NAMALWA (cell line): ENCODE data around the gene RBMS2.
"Not testable (repeated sequence)": the region's sequence is repeated elsewhere in the genome, so short reads cannot be mapped to it uniquely, and the experiment has no call there.

Experiments
- DNase-seq: peaks from one replicate; pipeline ENCODE4 v3.0.0-alpha.2; 2015; ENCODE audit warnings: low spot score

The RBMS2 gene

DNA sequence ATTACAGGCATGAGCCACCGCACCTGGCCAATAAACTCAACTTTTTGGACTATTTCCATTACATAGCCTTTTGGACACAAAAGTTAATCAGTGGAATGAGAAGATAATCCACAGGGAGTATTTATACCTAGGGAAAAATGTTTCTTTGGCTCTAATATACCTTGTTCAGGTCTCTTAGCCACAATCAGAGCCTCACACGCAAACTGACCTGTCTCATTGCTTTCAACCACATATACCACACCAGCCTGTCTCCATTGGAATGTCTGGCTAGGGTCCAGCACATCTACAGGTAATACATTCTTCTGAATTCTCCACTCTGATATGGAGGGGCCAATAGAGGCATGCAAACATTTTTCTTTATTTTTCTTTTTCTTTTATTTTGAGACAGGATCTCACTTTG is 3.8 kb upstream of the RBMS2 start:
- no peak for DNase-seq

DNA sequence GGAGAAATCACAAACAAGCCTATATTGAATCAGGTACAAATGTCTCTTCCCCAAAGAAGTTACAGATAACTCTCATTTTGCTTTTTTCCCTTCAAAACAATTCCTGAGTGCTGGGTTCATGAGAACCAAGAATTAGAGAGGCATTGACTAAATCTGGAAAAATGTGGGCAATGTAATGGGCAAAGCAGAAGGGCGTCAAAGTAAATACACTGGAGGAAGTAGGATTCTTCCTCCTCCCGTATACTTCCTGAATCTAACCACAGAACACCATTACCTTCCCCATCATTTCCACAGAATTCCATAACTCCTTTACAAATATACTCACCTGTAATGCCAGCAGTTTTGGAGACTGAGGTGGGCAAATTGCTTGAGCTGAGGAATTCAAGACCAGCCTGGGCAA is 3.0 kb upstream of the RBMS2 start:
- no peak for DNase-seq

DNA sequence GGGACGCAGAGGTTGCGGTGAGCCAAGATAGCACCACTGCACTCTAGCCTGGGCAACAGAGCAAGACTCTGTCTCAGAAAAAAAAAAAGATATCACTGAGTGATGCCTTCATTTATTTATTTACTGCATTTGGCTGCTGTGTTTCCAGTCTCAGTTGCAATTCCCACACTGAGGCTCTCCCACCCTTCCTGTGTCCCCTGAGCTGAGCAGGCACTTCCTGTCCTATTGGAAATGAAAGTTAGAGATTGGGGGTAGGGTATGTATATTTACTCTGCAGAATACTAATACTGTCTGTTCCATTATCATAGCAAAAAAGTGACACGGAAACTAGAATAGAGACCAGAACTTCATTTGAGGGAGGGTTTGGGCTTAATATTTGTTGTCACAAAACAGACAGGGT is 1.6 kb upstream of the RBMS2 start:
- DNase-seq = no peak

DNA sequence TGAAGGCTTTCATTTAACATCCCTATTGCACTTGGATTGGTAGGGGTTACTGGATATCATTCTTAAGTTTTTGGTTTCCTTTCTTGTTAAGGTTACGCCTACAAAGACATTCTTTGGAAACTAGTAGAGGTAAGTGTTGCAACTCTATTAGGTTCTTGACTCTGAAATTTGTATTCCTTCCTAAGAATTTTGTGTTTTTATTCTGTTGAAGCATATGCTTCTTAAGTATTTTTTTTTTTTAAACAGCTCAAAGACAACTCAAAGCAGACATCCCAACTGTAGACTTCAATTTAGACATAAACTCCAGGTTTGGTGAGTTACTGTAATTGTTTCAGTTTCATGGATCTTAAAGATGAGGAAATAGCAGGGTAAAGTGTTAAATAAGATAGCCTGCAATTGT is 1.1 kb upstream of the RBMS2 start:
- no peak for DNase-seq

DNA sequence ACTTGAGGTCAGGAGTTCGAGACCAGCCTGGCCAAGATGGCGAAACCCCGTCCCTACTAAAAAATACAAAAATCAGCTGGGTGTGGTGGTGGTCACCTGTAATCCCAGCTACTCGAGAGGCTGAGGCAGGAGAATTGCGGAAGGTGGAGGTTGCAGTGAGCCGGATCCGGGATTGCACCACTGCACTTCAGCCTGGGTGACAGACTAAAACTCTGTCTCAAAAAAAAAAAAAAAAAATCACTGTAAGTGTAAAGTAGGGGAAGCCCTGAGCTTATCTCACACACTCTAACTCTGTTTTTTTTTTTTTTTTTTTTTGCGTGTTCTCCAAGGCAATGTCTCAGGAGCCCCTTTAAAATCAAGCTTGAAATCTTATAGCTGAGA is 421 bp upstream of the RBMS2 start:
- DNase-seq = no peak

DNA sequence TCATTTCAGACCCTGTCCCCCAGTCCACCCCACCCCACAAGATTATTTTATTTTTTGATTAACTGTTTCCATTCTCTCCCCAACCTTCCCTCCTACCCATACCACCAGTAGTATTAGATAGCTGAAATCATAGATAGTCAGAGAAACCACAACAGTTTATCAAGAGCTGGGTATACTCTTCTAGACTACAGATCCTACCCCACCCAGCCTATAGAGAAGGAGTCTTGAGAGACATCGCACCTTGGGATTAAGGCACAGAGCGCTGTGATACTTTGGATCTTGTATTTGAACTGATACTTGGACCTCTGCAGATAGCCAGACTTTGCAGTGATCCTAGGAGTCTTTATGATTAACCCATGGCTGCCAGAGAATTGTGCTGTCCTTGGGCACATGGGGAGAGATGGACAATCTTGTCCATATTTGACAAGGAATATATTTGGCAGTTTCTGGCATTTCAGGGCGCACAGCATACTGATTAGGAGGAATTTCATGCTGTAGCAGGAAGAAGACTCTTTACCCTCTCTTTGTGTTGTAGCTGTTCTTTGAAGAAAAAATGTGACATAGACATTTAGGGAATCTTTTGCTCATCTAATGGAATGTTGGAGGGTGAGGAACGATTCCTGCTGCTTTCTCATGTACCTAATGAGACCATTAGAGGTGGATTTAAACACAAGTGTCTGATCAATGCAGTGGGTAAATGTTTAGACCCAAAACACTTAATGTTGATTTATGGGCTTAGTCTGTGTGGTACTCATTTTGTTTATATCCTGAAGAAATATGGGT is 982 bp downstream of the RBMS2 start:
- no peak for DNase-seq

DNA sequence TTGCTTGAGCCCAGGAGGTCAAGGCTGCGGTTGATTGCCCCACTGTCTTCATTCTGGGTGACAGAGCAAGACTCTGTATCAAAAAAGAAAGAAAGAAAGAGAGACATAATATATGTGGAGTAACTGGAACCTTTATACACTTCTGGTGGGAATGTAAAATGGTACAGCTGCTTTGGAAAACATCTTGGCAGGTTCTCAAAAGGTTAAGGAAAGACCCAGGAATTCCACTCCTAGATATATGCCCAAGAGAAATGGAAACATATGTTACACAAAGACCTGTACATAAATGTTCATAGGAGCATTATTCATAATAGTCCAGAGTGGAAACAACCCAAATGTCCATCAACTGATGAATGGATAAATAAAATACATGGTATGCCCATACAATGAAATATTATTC is 7.2 kb downstream of the RBMS2 start:
- DNase-seq = no peak

DNA sequence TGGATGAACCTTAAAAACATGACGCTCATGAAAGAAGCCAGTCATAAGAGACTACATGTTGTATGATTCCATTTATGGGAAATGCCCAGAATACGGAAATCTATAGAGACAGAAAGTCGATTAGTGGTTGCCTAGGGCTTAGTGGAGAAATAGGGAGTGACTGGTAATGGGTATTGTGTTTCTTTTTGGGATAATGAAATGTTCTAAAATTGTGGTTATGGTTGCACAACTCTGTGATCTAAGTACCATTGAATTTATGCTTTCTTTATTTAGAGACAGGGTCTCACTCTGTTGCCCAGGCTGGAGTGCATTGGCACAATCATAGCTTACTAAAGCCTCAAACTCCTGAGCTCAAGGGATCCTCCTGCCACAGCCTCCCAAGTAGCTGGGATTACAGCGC is 8.0 kb downstream of the RBMS2 start:
- no peak for DNase-seq

DNA sequence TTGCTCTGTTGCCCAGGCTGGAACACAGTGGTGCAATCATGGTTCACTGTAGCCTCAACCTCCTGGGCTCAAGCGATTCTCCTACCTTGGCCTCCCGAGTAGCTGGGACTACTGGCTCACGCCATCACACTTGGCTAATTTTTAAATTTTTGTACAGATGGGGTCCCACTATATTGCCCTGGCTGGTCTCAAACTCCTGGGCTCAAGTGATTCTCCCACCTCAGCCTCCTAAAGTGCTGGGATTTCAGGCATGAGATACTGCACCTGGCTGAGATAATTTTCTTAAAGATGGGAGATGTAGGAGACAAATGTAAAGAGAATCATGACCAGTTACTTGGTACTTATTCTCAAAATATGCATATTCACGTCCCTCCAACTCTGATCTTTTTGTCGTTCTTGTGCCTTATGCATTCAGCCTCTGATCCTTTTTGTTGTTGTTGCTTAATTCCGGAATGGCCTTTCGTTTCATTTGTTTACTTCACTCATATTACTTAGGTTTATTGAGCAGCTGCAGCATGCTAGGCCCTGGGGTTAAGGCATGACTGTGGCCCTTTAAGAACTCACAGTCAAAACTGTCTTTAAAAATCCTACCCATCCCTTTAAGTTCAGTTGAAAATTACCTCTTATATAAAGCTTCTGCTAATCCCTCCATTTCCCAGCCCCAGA is 8.9 kb downstream of the RBMS2 start:
- DNase-seq = no peak

DNA sequence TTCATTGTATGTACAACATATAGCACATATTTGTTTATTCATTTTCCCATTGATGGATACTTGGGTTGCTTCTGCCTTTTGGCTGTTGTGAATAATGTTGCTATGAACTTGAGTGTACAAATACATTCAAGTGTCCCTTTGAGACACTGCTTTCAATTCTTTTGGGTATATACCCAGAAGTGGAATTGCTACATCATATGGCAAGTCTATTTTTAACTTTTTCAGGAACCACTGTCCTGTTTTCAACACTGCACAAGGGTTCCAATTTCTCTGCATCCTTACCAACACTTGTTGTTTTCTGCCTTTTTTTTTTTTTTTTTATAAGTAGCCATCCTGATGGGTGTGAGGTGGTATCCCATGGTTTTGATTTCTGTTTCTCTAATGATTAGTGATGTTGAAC is 15.9 kb downstream of the RBMS2 start:
- DNase-seq = no peak

DNA sequence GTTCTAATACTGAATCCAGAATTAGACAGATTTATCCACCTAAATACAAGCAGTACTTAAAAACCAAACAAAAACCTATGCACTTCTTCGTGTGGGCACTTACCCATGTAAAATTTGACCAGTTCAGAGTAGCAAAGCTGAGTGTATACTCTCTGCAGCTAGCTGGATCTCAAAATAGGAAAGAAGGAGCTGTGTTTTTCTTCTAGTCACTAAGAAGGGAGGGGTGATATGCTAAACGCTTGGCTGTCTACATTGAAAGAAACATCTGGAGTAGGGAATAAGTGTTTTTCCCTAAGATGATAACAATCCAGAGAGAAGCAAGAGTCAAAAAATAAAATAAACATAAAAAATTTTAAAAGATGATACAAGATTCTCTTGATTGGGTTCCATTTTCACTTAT is 20.0 kb downstream of the RBMS2 start:
- no peak for DNase-seq

DNA sequence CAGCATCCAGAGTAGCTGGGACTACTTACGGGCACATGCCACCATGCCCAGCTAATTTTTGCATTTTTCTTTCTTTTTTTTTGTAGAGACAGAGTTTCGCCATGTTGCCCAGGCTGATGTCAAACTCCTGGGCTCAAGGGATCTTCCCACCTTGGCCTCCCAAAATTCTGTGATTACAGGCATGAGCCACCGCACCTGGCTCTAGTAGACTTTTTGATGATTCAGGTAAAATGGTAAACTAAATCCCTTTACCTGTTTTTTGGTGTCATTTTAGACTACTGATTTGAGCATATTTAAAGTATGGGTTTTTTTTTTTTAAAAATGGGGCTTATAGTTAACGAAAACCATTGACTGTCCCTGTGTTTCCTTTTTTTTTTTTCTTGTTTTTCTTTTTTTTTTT is 20.5 kb downstream of the RBMS2 start:
- DNase-seq = no peak

DNA sequence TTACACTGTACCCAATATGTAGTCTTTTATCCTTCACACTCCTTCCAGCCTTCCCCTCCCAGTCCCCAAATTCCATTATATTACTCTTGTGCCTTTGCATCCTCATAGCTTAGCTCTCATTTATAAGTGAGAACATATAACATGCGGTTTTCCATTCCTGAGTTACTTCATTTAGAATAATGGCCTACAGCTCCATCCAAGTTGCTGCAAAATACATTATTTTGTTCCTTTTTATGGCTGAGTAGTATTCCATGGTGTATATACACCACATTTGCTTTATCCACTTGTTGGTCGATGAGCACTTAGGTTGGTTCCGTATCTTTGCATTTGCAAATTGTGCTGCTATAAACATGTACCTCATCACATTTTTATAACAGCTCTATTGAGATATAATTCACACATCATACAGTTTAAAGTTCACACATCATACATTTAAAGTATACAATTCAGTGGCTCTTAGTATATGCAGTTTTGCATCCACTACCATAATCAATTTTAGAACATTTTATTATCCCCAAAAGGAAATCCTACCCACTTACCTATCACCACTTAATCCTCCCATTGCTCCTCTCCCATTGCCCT is 23.5 kb downstream of the RBMS2 start:
- DNase-seq = no peak

DNA sequence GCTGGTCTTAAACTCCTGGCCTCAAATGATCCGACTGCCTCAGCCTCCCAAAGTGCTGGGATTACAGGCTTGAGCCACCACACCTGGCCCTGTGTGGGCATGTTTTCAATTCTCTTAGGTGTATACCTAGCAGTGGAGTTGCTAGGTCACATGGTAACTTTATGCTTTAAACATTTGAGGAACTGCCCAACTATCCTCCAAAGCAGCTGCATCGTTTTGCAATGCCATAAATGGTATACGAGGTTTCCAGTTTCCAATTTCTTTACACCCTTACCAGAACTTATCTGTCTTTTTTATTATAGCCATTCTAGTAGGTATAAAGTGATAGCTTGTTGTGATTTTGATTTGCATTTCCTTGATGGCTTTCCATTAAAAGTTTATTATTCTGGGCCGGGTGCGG is 25.1 kb downstream of the RBMS2 start:
- no peak for DNase-seq

DNA sequence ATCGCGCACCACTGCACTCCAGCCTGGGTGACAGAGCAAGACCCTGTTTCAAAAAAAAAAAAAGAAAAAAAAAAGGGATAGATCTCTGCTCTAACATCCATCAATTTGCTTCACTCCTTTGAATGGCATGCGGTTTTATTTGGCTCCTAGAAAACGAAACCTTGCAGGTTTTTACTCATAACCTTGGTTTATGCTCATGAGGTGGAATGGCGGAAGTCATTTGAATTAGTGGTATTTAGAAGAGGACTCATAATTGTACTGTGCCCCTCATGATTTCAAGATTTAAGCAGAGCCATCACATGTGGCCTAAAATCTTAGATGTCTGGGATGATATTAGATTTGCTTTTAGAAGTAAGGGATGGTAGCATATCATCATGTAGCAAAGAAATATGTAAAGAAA is 29.4 kb downstream of the RBMS2 start:
- DNase-seq = no peak

DNA sequence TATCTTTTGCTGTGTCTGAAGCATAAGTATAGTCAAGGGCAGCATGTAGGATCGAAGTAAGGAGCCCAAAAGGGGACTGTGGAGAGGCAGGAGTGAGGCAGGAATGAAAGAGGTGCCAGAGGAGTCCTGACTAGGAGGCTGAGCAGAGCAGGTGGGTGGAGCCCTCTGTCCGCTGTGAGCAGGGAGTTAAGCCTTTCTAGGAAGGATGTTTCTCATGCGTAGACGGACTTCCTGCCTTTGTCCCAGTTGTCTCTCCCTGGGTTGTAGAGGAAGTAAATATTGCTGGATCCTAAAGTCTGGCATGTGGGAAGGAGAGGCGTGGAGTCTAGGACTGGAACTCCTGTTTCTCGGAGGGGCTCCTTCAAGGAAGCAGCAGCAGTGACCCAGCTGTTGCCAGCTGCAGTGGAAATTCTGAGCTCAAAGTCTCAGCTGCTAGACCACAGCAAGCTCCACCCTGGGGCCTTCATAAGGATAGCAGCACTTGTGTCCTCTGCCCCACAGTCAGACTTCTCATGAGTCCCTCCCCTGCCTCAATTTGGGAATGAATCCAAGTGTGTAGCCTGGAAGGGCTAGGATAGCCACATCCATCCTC is 44.0 kb downstream of the RBMS2 start:
- DNase-seq = peak; percentile 73

DNA sequence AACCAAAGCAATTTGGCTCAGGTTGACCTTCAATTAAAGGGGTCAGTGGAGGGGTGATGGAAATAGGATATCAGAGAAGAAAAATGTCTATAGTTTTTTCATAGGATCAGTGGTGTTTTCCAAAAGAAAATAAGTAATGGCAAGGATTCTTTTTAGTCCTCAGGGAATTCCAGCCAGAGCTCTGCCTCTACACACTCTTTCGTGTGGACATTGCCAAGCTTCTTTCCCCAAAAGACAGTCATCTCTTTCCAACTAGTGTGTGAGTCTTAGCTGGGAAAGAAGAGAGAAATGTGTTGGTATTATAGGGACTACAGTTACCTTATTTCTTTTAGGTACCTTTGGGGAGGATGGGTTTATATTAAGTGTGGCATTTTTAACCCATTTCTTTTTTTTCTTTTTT is 46.5 kb downstream of the RBMS2 start:
- DNase-seq = no peak

DNA sequence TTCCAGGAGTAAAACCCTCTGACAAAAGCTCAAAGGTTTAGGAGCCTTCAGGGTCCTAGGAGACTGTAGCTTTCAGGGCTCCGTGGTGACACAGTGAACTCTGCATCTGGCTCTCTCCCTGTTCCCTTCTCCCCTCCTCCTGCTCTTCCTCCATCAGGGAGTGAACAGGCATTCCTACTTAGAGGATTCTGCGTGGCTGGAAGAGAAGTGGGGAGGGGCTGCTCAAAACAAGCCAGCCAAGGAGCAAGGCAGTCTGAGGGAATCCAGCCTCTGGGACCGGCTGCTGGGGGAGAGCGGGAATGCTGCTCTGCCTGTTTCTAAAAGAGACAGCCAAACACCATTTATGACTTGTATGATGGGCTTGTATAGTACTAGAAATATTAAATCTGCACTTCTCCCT is 49.5 kb downstream of the RBMS2 start:
- no peak for DNase-seq

DNA sequence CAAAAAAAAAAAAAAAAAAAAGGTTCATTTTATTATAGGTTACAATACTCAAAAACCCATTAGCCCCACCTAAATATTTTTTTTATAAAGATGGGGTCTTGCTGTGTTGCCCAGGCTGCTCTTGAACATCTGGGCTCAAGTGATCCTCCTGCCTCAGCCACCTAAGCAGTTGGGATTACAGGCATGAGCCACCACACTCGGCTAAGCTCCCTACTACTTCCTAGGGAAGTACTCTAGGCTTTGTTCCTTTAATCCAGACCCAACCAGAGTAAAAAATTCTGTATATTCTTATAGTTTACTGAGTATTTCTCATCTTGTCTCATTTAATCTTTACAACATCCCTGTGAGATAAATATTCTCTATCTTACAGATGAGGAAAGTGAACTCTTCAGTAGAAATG is 50.7 kb downstream of the RBMS2 start:
- no peak for DNase-seq

DNA sequence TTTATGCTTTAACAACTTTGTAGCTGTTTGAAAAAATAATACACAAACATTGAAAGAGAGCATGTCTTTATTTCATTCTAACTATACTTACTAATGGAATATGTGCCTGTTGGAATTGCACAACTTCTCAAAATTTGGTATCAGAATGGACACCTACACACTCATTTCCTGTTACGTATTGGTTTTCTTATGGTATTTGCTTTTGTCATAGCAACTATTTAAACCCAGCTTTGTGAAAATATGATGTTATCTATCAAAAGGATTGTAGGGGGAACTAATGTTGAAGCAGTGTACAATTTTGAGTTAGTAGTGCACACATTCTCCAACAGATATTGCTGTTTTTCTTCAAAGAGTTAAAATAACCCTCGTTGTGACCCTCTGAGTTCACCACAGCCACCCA is 52.6 kb downstream of the RBMS2 start:
- no peak for DNase-seq

DNA sequence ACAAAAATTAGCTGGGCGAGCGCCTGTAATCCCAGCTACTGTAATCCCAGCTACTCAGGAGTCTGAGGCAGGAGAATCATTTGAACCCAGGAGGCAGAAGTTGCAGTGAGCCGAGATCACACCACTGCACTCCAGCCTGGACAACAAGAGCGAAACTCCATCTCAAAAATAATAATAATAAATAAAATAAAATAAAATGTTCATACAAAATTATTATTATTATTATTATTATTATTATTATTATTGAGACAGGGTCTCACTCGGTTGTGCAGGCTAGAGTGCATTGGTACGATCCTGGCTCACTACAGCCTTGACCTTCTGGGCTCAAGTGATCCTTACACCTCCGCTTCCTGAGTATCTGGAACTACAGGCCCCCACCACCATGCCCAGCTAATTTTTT is 55.6 kb downstream of the RBMS2 start:
- DNase-seq = not testable (repeated sequence)

DNA sequence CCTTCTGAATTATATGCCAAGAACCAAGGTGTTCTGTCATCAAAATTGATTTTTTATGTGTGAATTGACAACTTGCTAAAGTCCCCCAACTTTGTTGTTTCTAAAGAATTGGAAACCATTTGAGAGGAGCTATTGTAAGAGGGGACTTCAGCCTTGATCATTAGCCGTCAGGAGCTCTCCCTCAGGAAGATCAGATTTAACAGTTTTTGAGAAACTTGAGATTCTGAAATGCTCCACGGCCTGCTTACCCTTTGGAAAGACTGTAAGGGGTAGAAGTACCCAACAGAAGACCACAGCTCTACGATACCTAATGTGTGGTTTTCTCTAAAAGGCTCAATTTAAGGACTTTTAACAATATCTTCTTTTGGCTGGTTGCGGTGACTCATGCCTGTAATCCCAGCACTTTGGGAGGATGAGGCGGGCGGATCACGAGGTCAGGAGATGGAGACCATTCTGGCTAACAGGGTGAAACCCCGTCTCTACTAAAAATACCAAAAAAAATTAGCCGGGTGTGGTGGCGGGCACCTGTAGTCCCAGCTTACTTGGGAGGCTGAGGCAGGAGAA is 57.4 kb downstream of the RBMS2 start:
- DNase-seq = no peak
